Skeletal muscle cell (primary cell): ENCODE measurements around the gene UBE2G2.

Source experiments
- DNase-seq: peaks from one replicate; pipeline ENCODE4 v3.0.0-alpha.2; 2010; ENCODE audit warnings: low read depth
- H3K4me3 ChIP-seq: 2 replicates; pipeline ENCODE4 v1.5.1; 2011; ENCODE audit warnings: low read depth, mild to moderate bottlenecking, control low read depth, low read length, moderate library complexity

Gene UBE2G2

DNA sequence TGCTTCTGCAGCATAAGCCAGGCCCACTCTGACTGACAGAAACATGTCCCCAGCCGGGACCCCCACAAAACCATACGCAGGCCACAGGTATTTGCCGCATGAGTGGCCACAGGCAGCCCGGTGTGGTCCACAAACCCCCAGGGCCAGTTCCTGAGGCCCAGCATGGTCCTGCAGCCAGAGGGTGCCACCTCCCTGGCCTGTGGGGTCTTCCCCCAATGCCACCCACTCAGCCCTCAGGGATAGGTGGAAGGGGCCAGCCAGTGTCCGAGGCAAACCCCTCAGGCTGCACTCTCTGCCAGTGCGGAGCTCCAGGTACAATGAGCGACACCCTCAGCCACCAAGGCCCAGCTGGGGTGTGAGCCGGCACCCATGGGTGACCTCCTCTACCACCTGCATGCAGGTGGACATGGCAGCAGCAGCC, 43.5 kb downstream of the UBE2G2 start:
- no peak for DNase-seq

DNA sequence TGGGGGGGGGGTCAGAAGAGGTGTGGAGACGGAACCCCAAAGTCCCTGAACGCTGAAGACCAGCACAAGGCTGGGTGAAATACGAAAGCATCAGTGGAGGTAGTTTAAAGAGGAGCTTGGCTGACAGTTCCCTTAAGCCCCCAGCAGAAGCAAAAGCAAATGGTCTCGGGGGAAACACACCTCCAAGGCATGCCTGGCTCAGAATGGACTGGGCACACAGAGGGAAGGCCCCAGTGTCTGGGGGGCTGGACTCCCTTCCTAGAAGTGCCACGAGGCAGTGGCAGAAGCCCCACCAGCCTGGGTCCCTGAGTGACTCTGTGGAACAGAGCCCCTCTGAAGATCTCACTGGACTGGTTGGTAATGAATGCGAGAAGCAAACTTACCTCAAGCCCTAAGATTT, 43.9 kb downstream of the UBE2G2 start:
- no peak overlapping the region for H3K4me3 ChIP-seq
- no peak for DNase-seq

More for the DNA sequence above, 43.5 kb downstream of the UBE2G2 start:
- no peak overlapping the region for H3K4me3 ChIP-seq

DNA sequence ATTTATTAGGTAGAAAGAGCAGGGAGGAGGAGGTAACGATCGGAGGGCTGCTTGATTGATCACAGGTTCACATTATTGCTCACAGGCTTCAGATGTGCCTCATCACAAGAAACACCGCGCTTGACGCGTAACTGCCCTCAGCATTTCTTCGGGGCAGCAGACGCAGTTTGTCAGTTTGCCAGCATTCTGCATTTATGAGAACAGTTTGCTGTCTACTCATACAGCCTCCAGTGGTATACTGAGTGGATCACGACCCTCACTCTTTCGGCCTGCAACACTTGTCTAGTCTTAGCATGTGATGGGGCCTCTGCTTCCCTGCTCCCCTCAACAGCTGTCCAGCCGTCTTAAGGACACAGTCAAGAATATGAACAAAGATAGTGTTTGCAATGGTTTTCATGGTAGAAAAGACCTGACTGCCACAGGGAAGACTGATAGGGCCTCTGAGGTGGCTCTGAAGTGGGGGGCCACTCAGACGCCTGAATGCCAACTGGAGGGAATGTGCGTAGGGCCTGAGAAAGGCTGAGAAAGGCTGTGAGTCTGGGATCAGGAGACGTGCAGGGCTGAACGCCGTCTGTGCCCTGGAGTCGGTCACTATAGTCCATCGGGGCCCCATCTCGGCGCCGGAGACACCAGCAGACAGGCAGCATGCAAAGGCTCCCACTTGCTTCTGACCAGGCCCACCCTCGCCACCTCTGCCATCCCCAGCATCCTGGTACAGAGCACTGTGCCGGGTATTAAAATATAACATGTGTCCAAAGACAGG, 45.0 kb downstream of the UBE2G2 start:
- H3K4me3 ChIP-seq = no peak overlapping the region
- DNase-seq = no peak

DNA sequence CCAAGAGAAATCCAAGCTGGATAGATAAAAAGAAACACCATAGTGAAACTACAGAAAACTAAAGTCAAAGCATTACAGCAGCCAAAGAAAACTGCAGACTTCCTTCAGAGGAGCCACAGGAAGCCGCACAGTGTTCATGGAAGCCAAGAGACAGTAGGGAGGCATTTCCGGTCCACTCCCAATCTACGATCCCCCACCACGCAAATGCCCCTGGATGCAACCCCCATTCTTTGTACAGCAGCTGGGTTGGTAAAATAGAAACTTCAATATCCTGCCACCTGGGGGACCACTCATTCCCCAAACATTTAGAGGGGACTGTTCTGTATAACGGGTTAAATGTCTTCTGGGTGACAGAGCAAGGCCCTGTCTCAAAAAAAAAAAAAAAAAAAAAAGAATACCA, 46.4 kb downstream of the UBE2G2 start:
- no peak overlapping the region for H3K4me3 ChIP-seq
- DNase-seq = no peak

DNA sequence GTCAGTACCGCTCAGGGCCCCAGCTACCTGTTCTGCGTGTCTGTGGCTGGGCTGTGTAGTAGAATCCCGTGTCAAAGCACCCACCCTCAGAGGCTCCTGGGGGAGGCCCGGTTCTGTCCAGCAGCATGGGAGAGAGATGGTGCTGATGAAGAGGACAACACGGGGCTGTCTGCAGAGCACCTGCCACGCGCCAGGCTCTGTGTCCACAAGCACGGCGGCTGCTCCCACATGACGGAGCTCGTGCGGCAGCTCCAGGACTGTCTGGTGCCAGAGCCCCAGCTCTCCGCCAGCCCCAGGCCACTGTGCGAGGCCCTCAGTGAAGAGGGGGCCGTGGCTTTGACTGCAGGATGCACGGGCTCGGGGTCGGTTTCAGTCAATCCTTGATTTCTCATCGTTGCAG, 48.3 kb downstream of the UBE2G2 start:
- no peak for DNase-seq
- H3K4me3 ChIP-seq = no peak overlapping the region

DNA sequence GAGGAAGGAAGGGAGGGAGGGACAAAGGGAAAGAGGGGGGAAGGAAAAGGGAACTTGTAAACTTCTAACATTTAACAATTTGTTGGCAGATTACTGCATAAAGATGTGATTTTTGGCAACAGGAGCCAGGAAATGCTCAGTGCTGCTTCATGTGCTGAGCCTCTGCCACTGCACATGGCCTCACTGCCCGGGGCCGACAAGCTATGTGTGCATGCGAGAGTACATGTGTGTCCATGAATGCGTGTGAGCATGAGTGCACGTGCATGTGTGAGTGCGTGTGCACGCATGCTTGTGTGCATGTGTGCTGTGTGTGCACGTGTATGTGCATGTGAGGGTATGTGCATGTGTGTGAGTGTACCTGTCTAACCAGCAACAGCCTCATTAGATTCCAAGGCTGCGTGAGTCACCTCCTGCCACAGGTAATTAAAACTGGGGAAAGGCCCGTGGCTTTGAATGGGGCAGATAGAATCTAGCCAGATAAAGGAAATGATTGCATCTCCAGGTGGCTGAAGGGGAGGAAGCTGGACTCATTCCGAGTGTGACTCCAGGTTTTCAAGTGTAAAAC, 48.9 kb downstream of the UBE2G2 start:
- DNase-seq = no peak
- H3K4me3 ChIP-seq = no peak overlapping the region

DNA sequence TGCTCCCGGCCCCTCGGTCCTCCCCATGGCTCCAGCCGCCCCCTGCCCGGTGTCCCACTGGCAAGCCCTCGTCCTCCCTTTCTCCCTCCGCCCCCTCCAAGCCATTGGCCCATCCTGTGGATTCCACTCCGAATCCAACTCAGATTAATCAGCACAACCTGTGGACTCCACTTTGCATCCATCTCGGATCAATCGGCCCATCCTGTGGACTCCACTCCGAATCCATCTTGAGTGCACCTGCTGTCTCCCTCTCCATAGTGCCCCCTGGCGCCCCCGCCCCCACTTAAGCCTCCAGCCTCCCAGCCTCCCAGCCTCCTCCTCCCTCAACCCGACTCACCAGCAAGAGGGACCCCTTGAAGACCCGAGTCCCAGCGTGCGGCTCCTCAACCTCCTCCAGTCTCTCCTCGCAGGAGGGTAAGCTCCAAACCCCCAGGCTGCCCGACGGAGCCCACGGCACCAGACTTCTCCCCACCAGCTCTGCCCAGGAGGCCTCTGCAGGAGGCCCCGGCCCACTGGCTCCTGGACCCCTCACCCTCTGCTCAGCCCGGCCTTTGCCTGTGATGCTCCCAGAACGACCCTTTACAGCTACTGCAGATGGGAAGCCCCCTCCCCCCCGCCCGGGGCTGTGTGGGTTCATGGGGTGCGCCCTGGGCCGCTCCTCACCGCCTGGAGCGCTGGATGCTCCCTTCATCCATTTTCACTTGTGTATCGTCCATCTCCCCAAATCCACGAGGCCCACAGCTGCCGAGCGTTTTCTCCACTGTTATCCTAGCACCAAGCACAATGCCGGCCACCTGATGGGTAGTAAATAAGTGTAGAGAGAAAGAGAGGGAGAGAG, 49.6 kb downstream of the UBE2G2 start:
- H3K4me3 ChIP-seq = no peak overlapping the region
- no peak for DNase-seq

DNA sequence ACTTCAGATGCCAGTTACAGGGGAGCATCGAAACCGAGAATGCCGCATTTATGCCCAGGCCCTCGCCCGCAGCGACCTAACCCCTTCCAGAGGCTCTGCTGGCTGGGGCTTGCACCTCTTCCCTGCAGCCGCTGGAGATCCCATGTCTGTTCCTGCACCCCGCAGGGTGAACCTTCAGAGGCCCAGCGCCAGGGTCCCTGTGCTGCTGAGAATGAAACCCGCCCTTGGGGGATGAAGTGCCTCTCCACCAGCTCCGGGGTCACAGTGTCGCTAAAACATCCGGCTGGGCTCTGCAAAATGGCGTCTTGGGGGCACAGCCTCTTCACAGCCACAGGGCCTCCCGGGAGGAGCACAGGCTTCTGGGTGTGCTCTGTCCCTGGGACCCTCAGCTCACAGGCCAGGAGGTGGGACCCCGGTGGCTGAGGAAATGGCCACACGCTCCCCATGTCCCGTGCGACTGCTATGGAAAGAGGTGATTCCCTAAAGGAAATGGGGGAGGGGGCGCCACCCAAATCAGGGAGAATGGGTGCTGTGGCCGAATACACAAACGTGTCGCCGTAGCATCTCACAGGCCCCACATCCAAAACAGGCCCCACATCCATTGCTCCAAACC, 50.3 kb downstream of the UBE2G2 start:
- DNase-seq = no peak

DNA sequence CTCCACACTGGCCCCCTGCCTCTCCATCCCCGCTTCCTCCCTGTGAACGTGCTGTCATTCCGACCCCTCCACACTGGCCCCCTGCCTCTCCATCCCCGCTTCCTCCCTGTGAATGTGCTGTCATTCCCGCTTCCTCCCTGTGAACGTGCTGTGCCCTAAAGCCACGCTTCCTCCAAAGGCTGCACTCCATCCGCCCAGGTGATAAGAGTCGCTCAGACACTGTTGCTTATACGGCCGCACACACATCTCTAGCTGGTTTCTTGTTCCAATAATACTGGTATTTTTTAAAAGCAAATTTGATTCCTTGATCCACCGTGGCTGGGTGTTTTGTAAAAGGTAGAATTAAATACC, 51.0 kb downstream of the UBE2G2 start:
- no peak for DNase-seq
- no peak overlapping the region for H3K4me3 ChIP-seq

More for the DNA sequence above, 50.3 kb downstream of the UBE2G2 start:
- H3K4me3 ChIP-seq = no peak overlapping the region

DNA sequence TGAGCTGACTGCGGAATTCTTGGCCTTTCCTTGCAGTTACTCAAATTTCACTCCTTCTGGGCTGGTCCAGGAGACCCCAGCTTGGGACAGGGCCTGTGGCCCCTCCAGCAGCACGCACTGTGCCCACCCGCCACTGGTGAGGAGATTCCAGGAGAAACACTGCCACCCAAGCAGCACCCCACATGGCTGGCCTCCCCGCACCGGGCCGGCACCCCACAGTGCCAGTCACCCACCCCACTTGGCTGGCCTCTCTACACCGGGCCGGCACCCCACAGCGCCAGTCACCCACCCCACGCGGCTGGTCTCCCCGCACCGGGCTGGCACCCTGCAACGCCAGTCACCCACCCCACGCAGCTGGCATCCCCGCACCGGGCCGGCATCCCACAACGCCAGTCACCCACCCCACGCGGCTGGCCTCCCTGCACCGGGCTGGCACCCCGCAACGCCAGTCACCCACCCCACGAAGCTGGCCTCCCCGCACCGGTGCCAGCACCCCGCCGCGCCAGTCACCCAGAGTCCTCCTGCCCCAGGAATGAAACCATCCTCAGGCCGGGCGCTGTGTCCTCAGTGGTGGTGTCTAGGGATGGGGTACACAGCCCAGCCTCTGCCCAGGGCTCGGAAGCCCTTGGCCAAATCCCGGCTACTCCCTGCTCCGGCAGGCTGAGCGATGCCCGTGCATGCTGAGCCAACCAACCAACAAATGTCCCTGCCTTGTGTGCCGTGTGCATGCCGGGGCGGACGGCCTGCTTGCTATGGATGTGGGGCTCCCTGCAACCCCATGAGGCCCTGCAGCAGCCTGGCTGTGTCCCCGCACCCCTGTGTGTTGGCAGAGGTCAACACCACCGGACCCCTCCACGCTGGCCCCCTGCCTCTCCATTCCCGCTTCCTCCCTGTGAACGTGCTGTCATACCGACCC, 51.6 kb downstream of the UBE2G2 start:
- H3K4me3 ChIP-seq = no peak overlapping the region
- DNase-seq = no peak

DNA sequence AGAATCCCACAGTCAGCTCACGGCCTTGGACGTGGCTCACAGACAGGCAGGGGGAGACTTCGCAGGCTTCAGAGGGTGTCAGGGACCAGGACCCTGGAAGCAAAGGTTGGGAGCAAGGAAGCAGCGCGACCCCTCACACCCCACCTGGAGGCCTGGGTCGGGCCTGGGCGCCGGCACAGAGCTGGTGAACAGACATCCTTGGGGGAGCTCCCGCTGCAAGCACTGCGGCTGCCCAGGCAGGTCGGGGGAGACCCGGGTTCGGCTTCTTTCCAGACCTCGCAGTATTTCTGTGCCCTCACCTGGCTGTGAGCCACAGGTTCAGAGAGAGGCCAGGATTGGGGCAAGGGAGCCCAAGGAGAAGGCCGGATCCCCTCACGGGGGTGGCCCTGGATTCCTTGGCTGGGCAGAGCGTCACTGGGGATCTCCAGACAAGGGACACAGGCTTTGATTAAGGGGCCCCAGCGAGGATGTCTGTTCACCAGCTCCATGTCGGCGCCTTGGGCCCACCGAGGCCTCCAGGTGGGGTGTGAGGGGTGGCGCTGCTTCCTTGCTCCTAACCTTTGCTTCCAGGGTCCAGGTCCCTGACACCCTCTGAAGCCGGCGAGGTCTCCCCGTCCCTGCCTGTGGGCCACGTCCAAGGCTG, 52.4 kb downstream of the UBE2G2 start:
- DNase-seq = no peak
- no peak overlapping the region for H3K4me3 ChIP-seq

DNA sequence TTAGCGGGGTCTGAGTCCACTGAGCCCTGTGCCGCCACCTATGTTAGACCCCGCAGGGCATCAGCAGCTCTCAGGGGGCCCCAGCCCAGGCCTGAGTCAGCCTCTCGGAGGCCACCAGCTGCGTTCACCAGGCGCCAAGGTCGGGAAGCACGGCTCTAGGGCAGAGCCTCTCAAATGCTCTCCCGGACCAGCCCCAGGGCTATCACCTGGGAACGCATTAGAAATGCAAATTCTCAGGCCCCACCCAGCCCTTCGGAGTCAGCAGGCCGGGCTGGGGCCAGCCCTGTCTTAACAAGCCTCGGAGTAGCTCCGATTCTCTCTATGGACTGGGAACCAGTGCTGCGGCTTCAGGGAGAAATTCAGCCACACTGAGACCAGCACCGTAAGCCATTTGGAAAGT, 53.0 kb downstream of the UBE2G2 start:
- no peak overlapping the region for H3K4me3 ChIP-seq
- no peak for DNase-seq

DNA sequence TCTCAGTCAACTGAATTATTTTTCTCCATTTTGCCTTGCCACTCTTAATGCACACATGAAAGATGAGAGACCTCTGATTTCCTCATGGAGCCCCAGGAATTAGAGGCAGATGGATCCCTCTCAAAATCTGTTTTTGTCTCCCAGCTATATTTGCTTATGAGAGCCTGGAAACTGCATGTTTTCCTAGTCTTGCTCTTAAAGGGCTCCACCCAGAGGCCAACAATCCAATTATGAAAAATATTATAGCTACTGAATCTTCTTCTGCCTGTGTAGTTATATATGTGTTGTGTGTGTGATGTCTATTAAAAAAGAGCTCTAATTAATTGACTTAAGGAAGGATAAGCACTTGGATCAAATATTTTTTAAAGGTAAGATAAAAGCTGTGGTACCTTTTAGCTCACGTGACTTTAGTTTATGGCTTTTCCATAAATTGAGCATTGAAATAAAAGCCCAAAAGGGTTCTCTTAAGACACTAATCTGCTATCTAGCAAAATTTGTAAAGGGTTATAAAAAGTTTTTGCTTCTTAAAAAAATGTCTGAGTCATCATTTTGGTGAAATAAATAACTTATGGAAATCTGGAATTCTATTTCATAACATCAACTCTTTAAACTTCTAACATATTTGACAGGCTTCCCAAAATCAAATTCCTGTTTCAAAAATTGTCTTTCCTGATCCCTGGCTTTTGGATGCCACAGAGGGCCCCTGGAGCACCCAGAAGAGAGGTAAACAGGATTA, 59.0 kb downstream of the UBE2G2 start:
- H3K4me3 ChIP-seq = no peak overlapping the region
- no peak for DNase-seq

DNA sequence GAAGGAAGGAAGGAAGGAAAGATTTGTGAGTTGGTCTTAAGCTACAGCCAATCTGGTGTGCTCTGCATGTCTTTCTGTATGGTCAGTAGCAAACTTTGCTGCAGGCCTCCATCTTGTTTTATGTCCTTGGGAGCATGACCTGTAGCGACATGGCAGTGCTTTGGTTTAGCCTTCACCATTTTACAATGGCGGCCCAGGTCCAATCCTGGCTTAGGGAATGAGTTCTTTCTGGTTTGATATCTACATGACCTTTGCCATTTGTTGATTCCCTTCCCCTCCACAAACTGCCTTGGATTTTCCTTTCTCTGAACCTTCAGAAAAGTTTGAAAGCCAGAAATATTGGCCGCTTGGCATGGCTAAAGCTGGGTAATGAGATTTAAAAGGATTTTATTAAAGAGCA, 59.7 kb downstream of the UBE2G2 start:
- DNase-seq = no peak
- no peak overlapping the region for H3K4me3 ChIP-seq

DNA sequence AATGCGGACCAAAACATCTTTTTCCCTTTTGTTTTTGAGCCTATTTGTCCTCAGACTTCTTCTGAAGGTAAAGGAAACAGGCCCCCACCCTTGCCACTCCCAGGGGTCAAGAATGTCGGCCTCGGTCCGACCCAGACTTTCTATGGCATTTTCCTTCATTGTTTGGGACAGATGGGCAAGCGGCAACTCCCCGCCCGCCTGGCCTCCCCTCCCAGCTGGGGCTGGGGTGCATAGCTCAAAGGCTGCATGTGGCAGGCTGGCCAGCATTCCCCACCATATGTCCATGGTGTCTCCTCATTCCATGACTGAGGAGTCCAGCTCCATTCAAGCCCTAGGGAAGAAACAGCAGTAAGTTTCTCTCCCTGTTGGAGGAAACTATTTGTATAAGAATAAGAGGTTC, 60.9 kb downstream of the UBE2G2 start:
- no peak for DNase-seq
- H3K4me3 ChIP-seq = no peak overlapping the region

DNA sequence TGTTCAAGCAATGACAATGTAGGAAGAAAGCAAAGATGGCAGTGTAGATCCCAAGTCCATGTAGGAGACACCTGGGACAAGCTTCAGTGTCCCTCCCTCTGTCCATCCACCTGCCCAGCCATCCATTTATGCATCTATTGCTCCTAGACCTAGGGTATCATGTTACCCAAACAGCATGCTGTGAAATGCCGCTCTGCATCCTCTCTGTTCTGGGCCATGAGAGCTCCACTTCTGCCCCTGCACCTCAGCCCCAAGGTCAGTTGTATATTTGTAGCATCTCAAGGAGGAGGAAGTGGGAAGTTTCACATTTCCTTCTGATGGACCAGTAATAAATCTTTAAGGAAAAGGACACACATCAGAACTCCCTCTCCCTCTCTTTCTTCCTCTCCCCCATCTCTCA, 62.3 kb downstream of the UBE2G2 start:
- no peak overlapping the region for H3K4me3 ChIP-seq
- DNase-seq = no peak

DNA sequence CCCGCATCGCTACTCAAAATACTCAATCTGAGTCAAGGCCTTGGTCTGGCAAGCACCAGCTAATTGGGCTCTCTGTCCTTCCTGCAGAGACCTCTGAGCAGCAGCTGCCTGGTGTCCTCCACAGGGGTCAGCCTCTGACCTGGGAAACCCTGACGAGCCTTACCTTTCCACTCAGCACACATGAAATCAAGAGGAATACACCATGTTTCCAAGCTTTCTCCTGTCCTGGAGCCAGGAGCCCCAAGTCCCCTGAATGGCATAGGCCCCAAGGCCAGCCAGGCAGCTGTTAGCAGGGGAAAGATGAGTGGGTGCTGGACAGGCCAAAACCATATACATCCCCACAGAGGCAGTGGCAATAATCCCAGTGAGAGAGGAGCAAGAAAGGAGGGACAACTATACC, 63.0 kb downstream of the UBE2G2 start:
- H3K4me3 ChIP-seq = no peak overlapping the region
- DNase-seq = no peak

DNA sequence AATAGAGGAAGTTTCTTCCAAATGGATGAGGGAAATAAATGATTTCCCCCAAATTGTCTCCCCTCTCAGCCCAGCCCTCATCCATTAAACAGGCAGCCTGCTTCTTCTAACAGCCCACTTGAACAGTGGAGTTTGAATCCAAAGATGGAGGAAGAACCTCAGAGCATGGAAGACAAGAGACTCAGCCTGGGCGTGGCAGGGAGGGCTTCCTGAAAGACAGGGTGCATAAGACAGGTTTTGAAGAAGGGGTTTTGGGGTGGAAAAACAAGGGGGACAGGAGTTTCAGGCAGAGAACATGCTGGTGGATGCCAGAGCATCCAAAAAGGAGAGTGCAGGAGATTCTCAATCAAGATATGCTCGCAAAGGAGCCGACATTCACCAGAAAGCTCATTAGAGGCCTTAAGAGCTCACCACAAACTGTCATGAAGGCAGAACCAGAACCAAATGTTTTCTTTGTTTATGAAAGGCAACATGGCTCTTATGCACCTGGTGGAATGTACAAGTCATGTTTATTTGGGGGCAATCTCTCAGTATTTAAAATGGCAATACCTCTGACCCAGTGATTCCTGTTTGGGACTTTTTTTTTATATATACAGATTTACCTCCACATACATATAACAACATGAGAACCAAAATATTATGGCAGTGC, 63.8 kb downstream of the UBE2G2 start:
- H3K4me3 ChIP-seq = no peak overlapping the region
- no peak for DNase-seq
